ENCODE measurements around the gene PTPRM. TPM values are rescaled to one million over a fixed set of nuclear protein-coding genes. Genes with fewer than 3 reads are reported as not detected.

The PTPRM gene
- polyA plus RNA-seq, 1 donor from 2014 or later, result 126 TPM

DNA sequence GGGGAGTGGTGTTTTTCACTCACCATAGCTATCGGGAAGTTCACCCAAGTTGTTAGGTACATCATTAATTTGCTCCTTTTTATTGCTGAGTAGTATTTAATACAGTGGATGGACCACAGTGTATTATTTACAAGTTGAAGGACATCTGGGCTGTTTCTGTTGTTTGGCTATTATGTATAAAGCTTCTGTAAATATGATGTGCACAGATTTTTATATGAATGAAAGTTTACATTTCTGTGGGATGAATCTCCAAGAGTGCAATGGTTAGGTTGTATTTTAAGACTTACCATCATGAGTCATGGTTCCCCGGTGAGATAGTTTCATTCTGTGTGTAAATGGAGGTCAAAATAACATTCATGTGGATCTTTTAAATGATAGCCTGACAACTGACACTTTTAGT is 337.4 kb downstream of the PTPRM start:
- no peak overlapping the region for H3K4me2 ChIP-seq (ENCODE audit: low read length)

DNA sequence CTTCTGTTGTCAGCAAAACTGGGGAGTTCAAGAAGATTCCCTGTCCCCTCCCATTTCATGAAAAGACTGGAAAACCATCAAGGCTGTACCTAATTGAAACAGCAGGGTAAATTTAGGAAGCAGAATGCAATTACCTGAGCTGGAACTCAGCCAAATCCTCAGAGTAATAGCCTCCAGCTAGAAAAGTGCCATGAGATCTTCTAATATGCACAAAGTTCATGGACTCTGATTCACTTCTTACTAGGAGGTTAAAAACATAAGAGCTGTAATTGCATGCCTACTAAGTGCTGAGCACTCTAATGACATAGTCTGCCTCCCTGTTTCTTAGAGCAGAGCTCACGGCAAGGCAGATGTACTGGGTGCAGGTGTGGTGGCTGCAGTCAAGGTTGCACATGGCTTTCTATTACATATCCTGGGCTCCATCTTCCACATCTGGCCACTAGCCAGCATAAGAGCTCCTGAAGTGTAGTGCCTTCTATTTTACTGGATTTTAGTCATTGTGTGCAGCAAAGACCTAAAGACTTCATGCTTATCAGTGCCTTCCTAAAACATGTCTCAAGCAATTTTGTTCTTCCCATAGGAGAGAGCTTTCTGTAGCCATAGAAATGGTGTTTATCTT is 341.7 kb downstream of the PTPRM start:
- Histone ChIP-seq H3K4me3 (ENCODE audit: low read length) (no peak overlapping the region), H3K27ac (ENCODE audit: low read length) (no peak overlapping the region), H4K20me1 (ENCODE audit: insufficient read depth) (no peaks in the 10 kb centered on the region), H3K79me2 (replicated peaks; ENCODE audit: insufficient read depth, low read length) (no peaks in the 10 kb centered on the region), H3K36me3 (ENCODE audit: insufficient read depth, low read length) (no peaks in the 10 kb centered on the region), H3K9me2 (ENCODE audit: insufficient read depth, low read length) (no peaks in the 10 kb centered on the region), H2AFZ (ENCODE audit: low read depth, low read length) (no peak overlapping the region), H3K9me3 (ENCODE audit: low read length) (no peaks in the 10 kb centered on the region), H3K4me2 (ENCODE audit: low read length) (no peak overlapping the region), H3F3A (ENCODE audit: insufficient read depth, low read length, poor library complexity, severe bottlenecking) (no peaks in the 10 kb centered on the region), H3K27me3 (ENCODE audit: insufficient read depth, low read depth, low read length) (no peaks in the 10 kb centered on the region), H3K9ac (ENCODE audit: low read length) (no peak overlapping the region)
- TF ChIP-seq EZH2 (IDR thresholded peaks at IDR 0.05; ENCODE audit: borderline replicate concordance, insufficient read depth, low read length, poor library complexity, severe bottlenecking), result no peak
- TF ChIP-seq, protein P1, sequence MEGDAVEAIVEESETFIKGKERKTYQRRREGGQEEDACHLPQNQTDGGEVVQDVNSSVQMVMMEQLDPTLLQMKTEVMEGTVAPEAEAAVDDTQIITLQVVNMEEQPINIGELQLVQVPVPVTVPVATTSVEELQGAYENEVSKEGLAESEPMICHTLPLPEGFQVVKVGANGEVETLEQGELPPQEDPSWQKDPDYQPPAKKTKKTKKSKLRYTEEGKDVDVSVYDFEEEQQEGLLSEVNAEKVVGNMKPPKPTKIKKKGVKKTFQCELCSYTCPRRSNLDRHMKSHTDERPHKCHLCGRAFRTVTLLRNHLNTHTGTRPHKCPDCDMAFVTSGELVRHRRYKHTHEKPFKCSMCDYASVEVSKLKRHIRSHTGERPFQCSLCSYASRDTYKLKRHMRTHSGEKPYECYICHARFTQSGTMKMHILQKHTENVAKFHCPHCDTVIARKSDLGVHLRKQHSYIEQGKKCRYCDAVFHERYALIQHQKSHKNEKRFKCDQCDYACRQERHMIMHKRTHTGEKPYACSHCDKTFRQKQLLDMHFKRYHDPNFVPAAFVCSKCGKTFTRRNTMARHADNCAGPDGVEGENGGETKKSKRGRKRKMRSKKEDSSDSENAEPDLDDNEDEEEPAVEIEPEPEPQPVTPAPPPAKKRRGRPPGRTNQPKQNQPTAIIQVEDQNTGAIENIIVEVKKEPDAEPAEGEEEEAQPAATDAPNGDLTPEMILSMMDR (IDR thresholded peaks at IDR 0.05; ENCODE audit: poor library complexity, severe bottlenecking), result no peak
- TF ChIP-seq EP300 (conservative IDR thresholded peaks at IDR 0.05; ENCODE audit: poor library complexity, severe bottlenecking), result no peak
- TF ChIP-seq RAD21 (conservative IDR thresholded peaks at IDR 0.05), result no peak
- no peak for TF ChIP-seq MXI1 (conservative IDR thresholded peaks at IDR 0.05; ENCODE audit: poor library complexity, severe bottlenecking)
- TF ChIP-seq, protein P2, sequence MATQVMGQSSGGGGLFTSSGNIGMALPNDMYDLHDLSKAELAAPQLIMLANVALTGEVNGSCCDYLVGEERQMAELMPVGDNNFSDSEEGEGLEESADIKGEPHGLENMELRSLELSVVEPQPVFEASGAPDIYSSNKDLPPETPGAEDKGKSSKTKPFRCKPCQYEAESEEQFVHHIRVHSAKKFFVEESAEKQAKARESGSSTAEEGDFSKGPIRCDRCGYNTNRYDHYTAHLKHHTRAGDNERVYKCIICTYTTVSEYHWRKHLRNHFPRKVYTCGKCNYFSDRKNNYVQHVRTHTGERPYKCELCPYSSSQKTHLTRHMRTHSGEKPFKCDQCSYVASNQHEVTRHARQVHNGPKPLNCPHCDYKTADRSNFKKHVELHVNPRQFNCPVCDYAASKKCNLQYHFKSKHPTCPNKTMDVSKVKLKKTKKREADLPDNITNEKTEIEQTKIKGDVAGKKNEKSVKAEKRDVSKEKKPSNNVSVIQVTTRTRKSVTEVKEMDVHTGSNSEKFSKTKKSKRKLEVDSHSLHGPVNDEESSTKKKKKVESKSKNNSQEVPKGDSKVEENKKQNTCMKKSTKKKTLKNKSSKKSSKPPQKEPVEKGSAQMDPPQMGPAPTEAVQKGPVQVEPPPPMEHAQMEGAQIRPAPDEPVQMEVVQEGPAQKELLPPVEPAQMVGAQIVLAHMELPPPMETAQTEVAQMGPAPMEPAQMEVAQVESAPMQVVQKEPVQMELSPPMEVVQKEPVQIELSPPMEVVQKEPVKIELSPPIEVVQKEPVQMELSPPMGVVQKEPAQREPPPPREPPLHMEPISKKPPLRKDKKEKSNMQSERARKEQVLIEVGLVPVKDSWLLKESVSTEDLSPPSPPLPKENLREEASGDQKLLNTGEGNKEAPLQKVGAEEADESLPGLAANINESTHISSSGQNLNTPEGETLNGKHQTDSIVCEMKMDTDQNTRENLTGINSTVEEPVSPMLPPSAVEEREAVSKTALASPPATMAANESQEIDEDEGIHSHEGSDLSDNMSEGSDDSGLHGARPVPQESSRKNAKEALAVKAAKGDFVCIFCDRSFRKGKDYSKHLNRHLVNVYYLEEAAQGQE (IDR thresholded peaks at IDR 0.05; ENCODE audit: borderline replicate concordance), result no peak
- TF ChIP-seq TAF1 (IDR thresholded peaks at IDR 0.05; ENCODE audit: low read depth), result no peak
- no peak for TF ChIP-seq SMC3 (conservative IDR thresholded peaks at IDR 0.05; ENCODE audit: poor library complexity)
- TF ChIP-seq POLR2AphosphoS5 (IDR thresholded peaks at IDR 0.05), result no peak

More for the DNA sequence above, 337.4 kb downstream of the PTPRM start:
- no peaks in the 10 kb centered on the region for H3K9me3 ChIP-seq (ENCODE audit: low read length)
- no peak overlapping the region for H3K9ac ChIP-seq (ENCODE audit: low read length)
- H3K79me2 ChIP-seq (replicated peaks; ENCODE audit: insufficient read depth, low read length), result no peaks in the 10 kb centered on the region
- no peaks in the 10 kb centered on the region for H3K27me3 ChIP-seq (ENCODE audit: insufficient read depth, low read depth, low read length)
- H3F3A ChIP-seq (ENCODE audit: insufficient read depth, low read length, poor library complexity, severe bottlenecking), result no peaks in the 10 kb centered on the region
- H4K20me1 ChIP-seq (ENCODE audit: insufficient read depth), result no peaks in the 10 kb centered on the region
- no peak overlapping the region for H3K27ac ChIP-seq (ENCODE audit: low read length)
- no peak overlapping the region for H3K4me3 ChIP-seq (ENCODE audit: low read length)
- no peaks in the 10 kb centered on the region for H3K36me3 ChIP-seq (ENCODE audit: insufficient read depth, low read length)
- H3K9me2 ChIP-seq (ENCODE audit: insufficient read depth, low read length), result no peaks in the 10 kb centered on the region
- no peak overlapping the region for H2AFZ ChIP-seq (ENCODE audit: low read depth, low read length)
- TF ChIP-seq, protein P1 (IDR thresholded peaks at IDR 0.05; ENCODE audit: poor library complexity, severe bottlenecking), result no peak
- TF ChIP-seq SMC3 (conservative IDR thresholded peaks at IDR 0.05; ENCODE audit: poor library complexity) (no peak), EP300 (conservative IDR thresholded peaks at IDR 0.05; ENCODE audit: poor library complexity, severe bottlenecking) (no peak), MXI1 (conservative IDR thresholded peaks at IDR 0.05; ENCODE audit: poor library complexity, severe bottlenecking) (no peak), POLR2AphosphoS5 (IDR thresholded peaks at IDR 0.05) (no peak), TAF1 (IDR thresholded peaks at IDR 0.05; ENCODE audit: low read depth) (no peak), EZH2 (IDR thresholded peaks at IDR 0.05; ENCODE audit: borderline replicate concordance, insufficient read depth, low read length, poor library complexity, severe bottlenecking) (no peak), RAD21 (conservative IDR thresholded peaks at IDR 0.05) (no peak)
- TF ChIP-seq, protein P2 (IDR thresholded peaks at IDR 0.05; ENCODE audit: borderline replicate concordance), result no peak
